A549 treated with dexamethasone at 1 μM for 4 hours (cell line): ENCODE results near the gene NR2F2. TPM values are rescaled to one million over a fixed set of nuclear protein-coding genes. Genes with fewer than 3 reads are reported as not detected.

Source experiments
- total RNA-seq: library from RNA; stranded (reverse); fragments of 200-300 nt; extraction: Qiagen RNA extraction; gene quantifications from 5 replicates; pipeline ENCODE4 v1.2.3, GENCODE V29; 2022

NR2F2 gene
- 16.2 to 23.8 TPM (median 23.4 TPM) in 5 replicates for total RNA-seq

DNA sequence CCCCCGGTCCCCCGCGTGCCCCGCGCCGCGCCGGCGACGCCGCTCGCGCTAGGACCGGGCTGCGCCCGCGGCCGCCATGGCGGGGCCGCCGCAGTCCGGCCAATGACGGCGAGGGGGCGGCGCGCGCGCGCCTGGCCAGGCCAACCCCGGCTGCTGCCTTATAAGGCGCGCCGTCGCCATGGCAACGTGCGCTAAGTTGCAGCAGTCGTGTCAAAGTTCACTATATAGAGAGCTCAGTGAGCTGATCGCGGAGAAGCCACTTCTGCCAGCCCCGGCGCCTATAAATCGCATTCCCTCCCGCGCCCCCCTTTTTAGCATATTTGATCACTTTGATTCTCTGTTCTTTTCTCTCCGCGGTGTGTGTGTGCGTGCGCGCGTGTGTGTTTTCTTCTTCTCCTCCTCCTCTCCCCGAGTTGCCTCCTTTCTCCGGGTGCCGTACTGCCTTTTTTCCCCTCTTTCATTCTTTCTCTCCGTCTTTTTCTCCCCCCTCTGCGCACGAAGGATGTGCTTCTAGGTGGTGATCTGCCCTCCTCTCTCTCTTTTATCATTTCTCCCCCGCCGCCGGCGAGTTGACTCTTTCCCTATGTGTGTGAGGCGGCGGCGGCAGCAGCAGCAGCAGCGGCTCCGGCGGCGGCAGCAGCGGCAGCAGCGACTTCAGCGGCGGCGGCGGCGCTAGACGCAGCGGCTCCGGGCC lies at the start of gene NR2F2:
TSS of gene NR2F2 (plus strand) at position 251 of the 694 bp plus-strand sequence. CDS start 1,406 bp downstream, outside the sequence.

